Glutamatergic neuron (in vitro differentiated cells): ENCODE results near the gene GABRR1. TPM values are rescaled to one million over a fixed set of nuclear protein-coding genes. Genes with fewer than 3 reads are reported as not detected.

ENCODE experiments used
- DNase-seq: peaks from one replicate; pipeline ENCODE4 v3.0.0; 2022
- H3K27ac Mint-ChIP-seq: one replicate; pipeline ENCODE4 v1.8.0; 2020; ENCODE audit warnings: mild to moderate bottlenecking, mixed read lengths, inconsistent platforms; ENCODE audit not compliant: unreplicated experiment
- H3K27me3 Mint-ChIP-seq: one replicate; pipeline ENCODE4 v1.8.0; 2020; ENCODE audit warnings: mild to moderate bottlenecking, moderate library complexity, mixed read lengths, inconsistent platforms; ENCODE audit not compliant: unreplicated experiment
- H3K36me3 Mint-ChIP-seq: one replicate; pipeline ENCODE4 v1.8.0; 2020; ENCODE audit warnings: mild to moderate bottlenecking, mixed read lengths, inconsistent platforms; ENCODE audit not compliant: unreplicated experiment
- H3K4me1 Mint-ChIP-seq: one replicate; pipeline ENCODE4 v1.8.0; 2020; ENCODE audit warnings: mild to moderate bottlenecking, low read depth, mixed read lengths, inconsistent platforms; ENCODE audit not compliant: unreplicated experiment
- H3K4me3 Mint-ChIP-seq: one replicate; pipeline ENCODE4 v1.8.0; 2020; ENCODE audit warnings: mild to moderate bottlenecking, mixed read lengths, inconsistent platforms; ENCODE audit not compliant: unreplicated experiment
- H3K9me3 Mint-ChIP-seq: one replicate; pipeline ENCODE4 v1.8.0; 2020; ENCODE audit warnings: mild to moderate bottlenecking, moderate library complexity, mixed read lengths, inconsistent platforms; ENCODE audit not compliant: unreplicated experiment
- CTCF ChIP-seq: fragments of 200-600 bp; sonication (generic); IDR thresholded peaks from one replicate; pipeline ENCODE4 v1.5.0; 2021; ENCODE audit not compliant: partially characterized antibody, unreplicated experiment
- total RNA-seq: library from RNA; stranded (reverse); fragmentation: NEBNext Ultra II Directional; extraction: Animal tissue kit (Norgen Biotek cat#: 25700); gene quantifications from one replicate; pipeline ENCODE4 v1.2.1, GENCODE V29; 2021; ENCODE audit not compliant: unreplicated experiment

The GABRR1 gene
- total RNA-seq, 1 donor from 2014 or later = not detected

GRCh38 chr6:89140347-89141156, 76.6 kb downstream of the GABRR1 start:
- H3K27me3 Mint-ChIP-seq = peaks cover 1% of the 10 kb centered on the region
- DNase-seq = no peak
- H3K27ac Mint-ChIP-seq = no peak overlapping the region
- H3K36me3 Mint-ChIP-seq = no peaks in the 10 kb centered on the region
- H3K9me3 Mint-ChIP-seq = peaks cover 1% of the 10 kb centered on the region
- H3K4me3 Mint-ChIP-seq = no peak overlapping the region
- no peak for TF ChIP-seq CTCF
- H3K4me1 Mint-ChIP-seq = no peaks in the 10 kb centered on the region

DNA sequence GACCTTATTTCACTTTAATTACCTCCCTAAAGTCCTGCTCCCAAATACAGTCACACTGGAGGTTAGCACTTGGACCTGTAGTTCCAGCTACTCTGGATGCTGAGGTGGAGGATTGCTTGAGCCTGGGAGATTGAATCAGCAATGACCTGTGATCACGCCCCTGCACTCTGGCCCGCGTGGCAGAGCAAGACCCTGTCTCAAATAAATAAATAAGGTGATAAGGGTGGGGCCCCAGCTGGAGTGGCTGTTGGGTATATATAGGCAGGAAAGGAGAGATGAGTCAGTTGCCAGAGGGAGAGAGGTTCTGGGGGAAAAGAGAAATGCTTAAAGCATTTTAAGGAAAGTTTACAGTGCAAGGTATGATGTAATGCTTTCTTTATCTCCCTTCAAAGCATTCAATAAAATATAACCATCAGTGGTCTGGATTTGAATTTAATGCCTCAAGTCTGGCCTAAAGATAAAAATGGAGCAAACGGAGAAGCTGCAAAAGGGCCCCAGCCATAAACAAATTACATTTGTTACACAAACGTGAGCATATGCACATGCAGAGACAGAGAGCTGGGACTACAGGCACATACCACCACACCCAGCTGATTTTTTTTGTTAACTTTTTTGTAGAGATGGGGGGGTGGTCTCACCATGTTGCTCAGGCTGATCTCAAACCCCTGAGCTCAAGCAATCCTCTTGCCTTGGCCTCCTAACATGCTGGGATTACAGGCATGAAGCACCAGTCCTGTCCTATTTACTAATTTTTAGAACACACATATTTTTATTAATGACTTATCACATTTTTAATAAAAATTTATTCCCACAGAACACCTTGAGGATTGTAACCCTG, 77.4 kb downstream of the GABRR1 start:
- no peaks in the 10 kb centered on the region for H3K27me3 Mint-ChIP-seq
- DNase-seq = no peak
- no peak overlapping the region for H3K27ac Mint-ChIP-seq

GRCh38 chr6:89138173-89138572, 79.0 kb downstream of the GABRR1 start:
- no peak for TF ChIP-seq CTCF
- H3K4me1 Mint-ChIP-seq = no peaks in the 10 kb centered on the region
- DNase-seq = no peak
- no peaks in the 10 kb centered on the region for H3K27me3 Mint-ChIP-seq
- H3K4me3 Mint-ChIP-seq = no peak overlapping the region
- H3K36me3 Mint-ChIP-seq = no peaks in the 10 kb centered on the region
- peaks cover 1% of the 10 kb centered on the region for H3K9me3 Mint-ChIP-seq
- H3K27ac Mint-ChIP-seq = no peak overlapping the region

More for the DNA sequence above, 77.4 kb downstream of the GABRR1 start:
- TF ChIP-seq CTCF = no peak
- H3K36me3 Mint-ChIP-seq = no peaks in the 10 kb centered on the region
- no peaks in the 10 kb centered on the region for H3K4me1 Mint-ChIP-seq
- no peak overlapping the region for H3K4me3 Mint-ChIP-seq
- no peaks in the 10 kb centered on the region for H3K9me3 Mint-ChIP-seq

GRCh38 chr6:89134723-89135122, 82.4 kb downstream of the GABRR1 start:
- TF ChIP-seq CTCF = no peak
- no peak for DNase-seq
- H3K27me3 Mint-ChIP-seq = no peaks in the 10 kb centered on the region
- no peaks in the 10 kb centered on the region for H3K36me3 Mint-ChIP-seq
- H3K4me3 Mint-ChIP-seq = no peak overlapping the region
- peaks cover 1% of the 10 kb centered on the region for H3K9me3 Mint-ChIP-seq
- no peak overlapping the region for H3K27ac Mint-ChIP-seq
- H3K4me1 Mint-ChIP-seq = no peaks in the 10 kb centered on the region
